Right hindlimb (tissue), 1 donor: ENCODE data around the gene ERP29.

Experiments
- DNase-seq: peaks from one replicate; pipeline ENCODE4 v3.0.0-alpha.2; 2018

ERP29 gene

DNA sequence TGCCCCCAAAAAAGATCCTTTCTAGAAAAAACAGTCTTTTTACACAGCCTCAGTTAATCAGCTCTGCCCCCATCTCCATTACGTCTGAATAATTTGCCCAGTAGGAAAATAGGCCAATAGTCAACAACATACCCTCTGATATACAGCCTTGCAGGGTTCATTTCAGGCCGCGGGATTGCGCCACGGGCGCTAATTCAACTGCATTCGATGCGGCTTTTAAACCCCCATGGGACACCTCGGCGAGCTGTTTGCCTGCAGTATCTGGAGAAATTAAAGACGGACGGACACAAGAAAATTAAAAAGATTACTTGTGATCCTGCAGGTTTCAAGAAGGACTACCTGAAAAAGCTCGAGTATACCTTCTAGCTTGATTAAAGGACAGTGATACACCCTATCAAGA lies 36.1 kb downstream of the ERP29 start:
- DNase-seq = no peak

DNA sequence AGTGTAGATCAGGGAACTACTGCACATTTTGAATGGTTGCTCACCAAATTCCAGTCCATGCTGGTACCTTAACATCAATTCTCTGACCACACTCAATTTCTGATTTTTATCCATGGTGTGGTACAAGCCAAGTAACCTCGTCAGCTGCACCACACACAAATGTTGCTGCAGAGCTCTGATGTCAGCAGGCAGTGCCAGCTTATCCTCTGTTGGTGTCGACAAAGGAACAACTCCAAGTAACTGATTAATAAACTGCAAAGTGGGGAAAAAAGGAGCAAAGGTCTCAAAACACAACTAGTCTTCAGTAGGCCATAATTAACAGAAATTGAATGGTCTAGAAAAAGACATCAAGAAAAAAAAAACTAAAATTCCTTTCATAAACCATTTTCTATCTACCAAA lies 47.9 kb downstream of the ERP29 start:
- DNase-seq = no peak

DNA sequence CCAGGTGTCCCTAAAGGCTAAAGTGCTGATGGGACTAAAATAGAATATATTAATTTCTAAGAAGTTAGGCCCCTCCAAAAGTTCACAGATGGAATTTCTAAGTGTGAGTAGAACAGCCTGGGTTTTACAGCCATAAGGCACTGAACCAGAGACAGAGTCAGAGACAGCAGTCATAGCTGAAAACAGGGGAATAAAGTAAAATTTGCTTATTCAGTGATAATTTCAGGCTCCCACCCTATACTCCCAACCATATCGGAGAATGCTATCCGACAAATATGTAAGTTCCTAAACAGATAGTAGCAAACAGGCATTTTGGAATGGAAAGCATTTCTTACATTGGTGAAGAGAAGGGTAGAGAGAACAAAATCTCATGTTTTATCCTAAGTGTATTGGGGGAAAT lies 50.0 kb downstream of the ERP29 start:
- DNase-seq = no peak

DNA sequence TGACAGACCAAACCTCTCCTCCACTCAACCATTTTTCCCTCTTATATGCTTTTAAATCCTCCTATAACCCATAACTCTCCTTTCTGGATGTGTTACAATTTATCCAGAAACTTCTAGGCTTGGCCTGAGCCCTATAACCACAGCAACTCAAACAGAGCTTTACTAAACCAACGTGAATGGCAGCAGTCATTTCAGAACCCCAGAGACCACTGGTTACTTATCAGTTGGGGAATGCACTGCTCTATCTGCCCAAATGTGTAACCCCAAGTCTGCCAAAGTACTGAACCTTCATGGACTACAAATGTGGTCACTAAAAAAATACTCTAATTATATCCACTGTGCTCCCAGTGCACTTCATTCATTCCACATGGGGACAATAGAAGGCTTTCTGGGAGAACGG lies 53.3 kb downstream of the ERP29 start:
- DNase-seq = no peak
